Measurements from ENCODE around the gene PTPRG. TPM values are rescaled to one million over a fixed set of nuclear protein-coding genes. Genes with fewer than 3 reads are reported as not detected.

Gene PTPRG
- total RNA-seq, 6 experiments from 2014 or later: 11.7 to 27.8 (median 14.7) TPM

- 65% methylated on average over 3 of the region's 3 CpGs for WGBS (ENCODE audit: insufficient coverage, low coverage, low lambda C conversion rate, missing lambda C conversion rate)
These were observed 490.1 kb downstream of the PTPRG start for GRCh38 chr3:62051506-62051905.

GRCh38 chr3:62052331-62052730 lies 491.0 kb downstream of the PTPRG start:
- 90% methylated on average over 2 of the region's 2 CpGs for WGBS (ENCODE audit: insufficient coverage, low coverage, low lambda C conversion rate, missing lambda C conversion rate)
- no peak for ATAC-seq
- no peak for DNase-seq
- no peak overlapping the region for H3K4me3 ChIP-seq
- H3K27ac ChIP-seq: no peak overlapping the region
- TF ChIP-seq CTCF (IDR thresholded peaks at IDR 0.05) (no peak), POLR2A (IDR thresholded peaks at IDR 0.05) (no peak)
- no peaks in the 10 kb centered on the region for H3K9me3 ChIP-seq
- intact Hi-C loops (cut with DNase I): loop anchor here in 1 of 2 donors (10.0 kb wide), 1 partner anchor 108 kb away; no protein-coding TSS in a partner anchor
- no peaks in the 10 kb centered on the region for H3K36me3 ChIP-seq
- no peaks in the 10 kb centered on the region for H3K27me3 ChIP-seq
- peaks cover 0 to 3% (median 0%) of the 10 kb centered on the region in 4 donors for H3K4me1 ChIP-seq

More at GRCh38 chr3:62051506-62051905, 490.1 kb downstream of the PTPRG start:
- no peak overlapping the region for H3K4me3 ChIP-seq
- no peaks in the 10 kb centered on the region for H3K4me1 ChIP-seq
- intact Hi-C loops (cut with DNase I): loop anchor here in 1 of 2 donors (10.0 kb wide), 1 partner anchor 107 kb away; no protein-coding TSS in a partner anchor
- H3K27me3 ChIP-seq: no peaks in the 10 kb centered on the region
- DNase-seq (peak in 1 of 3 donors; percentile 31), ATAC-seq (peak in 2 of 4 donors; percentile 32 to 45)
- no peaks in the 10 kb centered on the region for H3K36me3 ChIP-seq
- H3K27ac ChIP-seq: no peak overlapping the region
- TF ChIP-seq CTCF (IDR thresholded peaks at IDR 0.05): peak in 3 of 4 donors; percentile 14 to 31 (median 23)
- TF ChIP-seq POLR2A (IDR thresholded peaks at IDR 0.05): no peak
- no peaks in the 10 kb centered on the region for H3K9me3 ChIP-seq

GRCh38 chr3:62056658-62057057 lies 495.3 kb downstream of the PTPRG start:
- Histone ChIP-seq H3K4me3 (no peak overlapping the region), H3K27ac (no peak overlapping the region), H3K9me3 (no peaks in the 10 kb centered on the region), H3K4me1 (peaks cover 0 to 10% (median 3%) of the 10 kb centered on the region in 4 donors), H3K27me3 (no peaks in the 10 kb centered on the region), H3K36me3 (no peaks in the 10 kb centered on the region)
- no peak for ATAC-seq
- DNase-seq: no peak
- TF ChIP-seq POLR2A (IDR thresholded peaks at IDR 0.05): no peak
- no peak for TF ChIP-seq CTCF (IDR thresholded peaks at IDR 0.05)
- WGBS (ENCODE audit: insufficient coverage, low coverage, low lambda C conversion rate, missing lambda C conversion rate): 77% methylated on average over 5 of the region's 5 CpGs
- intact Hi-C loops (cut with DNase I): loop anchor here in 1 of 2 donors (10.0 kb wide), 1 partner anchor 112 kb away; no protein-coding TSS in a partner anchor

GRCh38 chr3:62057339-62058047 lies 496.1 kb downstream of the PTPRG start:
- H3K27me3 ChIP-seq: no peaks in the 10 kb centered on the region
- H3K36me3 ChIP-seq: no peaks in the 10 kb centered on the region
- ATAC-seq (peak; percentile 97 to 98 (median 97)), DNase-seq (peak in 2 of 3 donors; percentile 51 to 82)
- intact Hi-C loops (cut with DNase I): loop anchor here in 1 of 2 donors (10.0 kb wide), 1 partner anchor 113 kb away; no protein-coding TSS in a partner anchor
- no peak overlapping the region for H3K27ac ChIP-seq
- WGBS (ENCODE audit: insufficient coverage, low coverage, low lambda C conversion rate, missing lambda C conversion rate): 17% methylated on average over 4 of the region's 4 CpGs
- H3K4me1 ChIP-seq: peaks cover 0 to 10% (median 3%) of the 10 kb centered on the region in 4 donors
- H3K9me3 ChIP-seq: no peaks in the 10 kb centered on the region
- TF ChIP-seq CTCF (IDR thresholded peaks at IDR 0.05): no peak
- H3K4me3 ChIP-seq: no peak overlapping the region

Data from right lobe of liver (tissue), 6 donors.